GM20431 (cell line): ENCODE measurements around the gene DAND5.

Source experiments
- in situ Hi-C: fragments of 300-500 bp; cut with MseI, MboI; formaldehyde crosslinking; loops from one replicate; pipeline ENCODE4 v1.15.0; 2020; ENCODE audit warnings: low sequenced_read_pairs; ENCODE audit not compliant: unreplicated experiment

DAND5 gene

DNA sequence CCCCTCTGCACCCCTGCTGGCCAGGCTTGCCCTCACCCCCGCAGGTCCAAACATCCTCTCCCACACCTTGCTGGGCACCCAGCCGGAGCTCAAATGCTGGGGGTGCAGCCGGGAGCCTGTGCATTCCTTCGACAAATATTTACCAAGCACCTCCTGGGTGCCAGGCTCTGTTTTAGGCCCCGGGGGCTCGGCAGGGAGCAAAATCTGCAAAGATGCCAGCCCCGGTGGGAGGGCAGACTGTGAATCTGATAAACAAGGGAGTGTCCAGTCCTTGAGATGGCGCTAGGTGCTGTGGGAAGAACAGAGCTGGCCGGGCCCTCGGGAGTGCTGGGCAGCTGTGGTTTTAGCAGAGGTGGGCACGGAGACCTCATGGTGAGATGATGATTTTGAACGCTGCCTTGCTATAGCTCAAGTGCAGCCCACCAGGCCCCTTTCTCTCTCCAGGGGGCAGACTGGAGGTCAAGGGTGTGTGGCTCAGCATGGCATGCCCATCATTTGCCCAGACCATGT lies 36.5 kb downstream of the DAND5 start:
- in situ Hi-C loops: no loop called here

DNA sequence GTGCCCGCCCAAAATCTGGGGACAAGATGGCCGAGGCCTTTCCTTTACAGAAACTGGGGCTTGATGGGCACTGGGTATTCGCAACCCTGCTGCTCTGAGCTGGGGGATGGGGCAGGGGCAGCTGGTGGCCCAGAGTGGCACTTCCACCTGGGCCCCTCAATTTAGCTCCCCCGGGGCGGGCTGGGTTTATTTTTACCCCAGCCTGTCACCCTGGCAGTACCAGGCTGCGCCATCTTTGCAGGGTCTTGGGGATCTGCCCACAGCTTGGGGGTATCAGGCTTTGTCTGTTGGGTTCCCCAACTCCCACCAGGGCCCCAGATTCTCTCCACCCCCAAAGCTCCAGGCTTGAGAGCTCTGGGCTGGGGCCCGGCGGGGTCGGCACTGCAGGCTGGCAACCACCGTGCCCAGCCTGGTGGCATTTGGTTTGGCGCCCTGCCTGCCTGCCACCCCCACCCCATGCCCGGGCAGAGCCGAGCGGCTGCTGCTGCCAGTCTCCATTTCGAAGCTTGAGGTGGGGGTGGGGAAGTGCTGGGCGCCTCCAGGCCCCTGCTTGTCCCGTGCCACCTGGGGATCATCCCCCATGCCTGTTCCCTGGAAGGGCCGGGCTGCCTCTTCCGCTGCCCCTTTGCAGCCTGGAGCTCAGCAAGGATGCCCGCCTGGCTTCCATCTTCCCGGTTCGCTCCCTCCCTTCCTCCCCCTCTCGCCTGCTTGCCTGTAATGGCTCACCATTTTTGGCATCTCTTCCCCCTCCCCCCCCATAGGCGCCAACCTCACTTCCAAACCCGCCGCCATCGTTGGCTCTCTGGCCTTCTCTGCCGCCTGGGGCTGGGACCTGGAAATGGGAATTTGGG lies 37.3 kb downstream of the DAND5 start:
- in situ Hi-C loops: no loop called here

DNA sequence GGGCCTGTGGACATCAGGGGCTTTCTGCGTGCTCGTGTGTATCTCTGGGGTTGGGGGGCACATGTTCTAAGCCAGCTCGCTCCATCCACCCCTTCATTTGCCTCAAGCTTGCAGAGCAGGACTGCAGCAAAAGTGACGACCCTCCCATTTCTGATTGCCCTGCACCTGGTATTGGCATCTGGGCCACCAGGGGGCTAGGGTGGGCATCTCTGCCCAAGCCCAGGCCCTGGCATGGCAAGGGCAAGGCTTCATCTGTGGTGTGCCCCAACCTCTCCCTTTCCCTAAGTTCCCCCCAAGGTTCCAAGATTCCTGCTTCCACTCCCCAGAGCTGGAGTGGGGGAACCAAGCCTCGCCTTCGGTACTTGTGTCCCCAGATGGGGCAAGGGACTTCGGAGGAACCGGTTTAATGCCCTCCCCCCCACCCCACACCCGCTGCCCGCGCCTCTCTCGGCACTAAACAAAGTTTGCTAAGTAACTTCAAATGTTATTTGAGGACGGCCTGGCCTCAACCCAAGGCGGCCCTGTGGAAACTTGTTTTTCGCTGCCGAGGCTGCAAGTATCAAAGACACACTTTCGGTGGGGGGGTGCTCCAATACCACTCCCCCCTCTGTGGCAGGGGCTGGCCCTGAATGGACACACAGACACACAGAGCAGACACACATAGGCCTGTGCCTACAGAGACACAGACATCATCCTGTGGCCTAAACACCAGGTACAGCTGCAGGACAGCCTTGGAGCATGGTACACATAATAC lies 38.1 kb downstream of the DAND5 start:
- in situ Hi-C loops: no loop called here

DNA sequence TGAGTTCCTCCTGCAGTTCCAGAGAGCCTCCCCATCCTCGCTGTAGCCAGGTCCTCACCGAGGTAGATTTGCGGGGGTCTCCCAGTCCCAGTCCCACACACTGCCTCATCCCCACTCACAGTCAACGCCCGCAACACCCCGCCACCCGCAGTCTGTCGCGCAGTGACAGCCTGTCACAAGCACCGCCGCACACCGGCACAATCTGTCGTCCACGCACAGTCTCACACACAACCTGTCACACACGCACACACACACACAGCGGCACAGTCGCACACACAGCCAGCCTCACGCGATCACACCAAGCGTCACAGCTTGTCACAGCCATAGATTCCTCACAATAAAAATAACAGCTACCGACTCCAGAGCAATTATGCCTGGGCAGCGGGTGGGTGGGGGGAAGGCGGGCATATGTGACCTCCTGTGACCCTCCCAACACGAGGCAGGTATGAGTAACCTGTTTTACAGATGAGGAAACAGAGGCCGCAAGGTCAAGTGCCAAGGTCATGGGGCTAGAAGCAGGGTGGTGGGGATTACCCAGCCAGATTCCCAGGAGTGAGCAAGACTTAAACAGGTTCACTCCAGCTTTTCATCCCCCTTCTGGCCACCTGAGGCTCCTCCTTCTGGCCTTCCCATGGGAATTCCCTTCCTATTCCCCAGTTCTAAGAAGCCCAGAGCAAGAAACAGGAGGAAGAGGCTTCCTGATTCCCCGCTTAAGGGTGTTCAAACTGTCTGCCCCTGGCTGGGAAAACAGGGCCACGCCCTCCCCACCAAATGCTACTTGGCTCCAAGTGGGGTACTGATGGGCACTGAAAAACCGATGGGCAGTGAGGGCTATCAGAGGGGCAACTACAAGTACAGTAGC lies 39.8 kb downstream of the DAND5 start:
- in situ Hi-C loops: no loop called here

GRCh38 chr19:13010038-13010991 lies 40.9 kb downstream of the DAND5 start:
- in situ Hi-C loops: no loop called here

GRCh38 chr19:13010992-13011652 lies 41.7 kb downstream of the DAND5 start:
- in situ Hi-C loops: no loop called here

GRCh38 chr19:13011653-13012389 lies 42.4 kb downstream of the DAND5 start:
- in situ Hi-C loops: no loop called here

- in situ Hi-C loops: no loop called here
These were observed 43.0 kb downstream of the DAND5 start for GRCh38 chr19:13012390-13012689.

GRCh38 chr19:13012690-13013608 lies 43.6 kb downstream of the DAND5 start:
- in situ Hi-C loops: no loop called here

GRCh38 chr19:13013649-13014048 lies 44.3 kb downstream of the DAND5 start:
- in situ Hi-C loops: no loop called here

DNA sequence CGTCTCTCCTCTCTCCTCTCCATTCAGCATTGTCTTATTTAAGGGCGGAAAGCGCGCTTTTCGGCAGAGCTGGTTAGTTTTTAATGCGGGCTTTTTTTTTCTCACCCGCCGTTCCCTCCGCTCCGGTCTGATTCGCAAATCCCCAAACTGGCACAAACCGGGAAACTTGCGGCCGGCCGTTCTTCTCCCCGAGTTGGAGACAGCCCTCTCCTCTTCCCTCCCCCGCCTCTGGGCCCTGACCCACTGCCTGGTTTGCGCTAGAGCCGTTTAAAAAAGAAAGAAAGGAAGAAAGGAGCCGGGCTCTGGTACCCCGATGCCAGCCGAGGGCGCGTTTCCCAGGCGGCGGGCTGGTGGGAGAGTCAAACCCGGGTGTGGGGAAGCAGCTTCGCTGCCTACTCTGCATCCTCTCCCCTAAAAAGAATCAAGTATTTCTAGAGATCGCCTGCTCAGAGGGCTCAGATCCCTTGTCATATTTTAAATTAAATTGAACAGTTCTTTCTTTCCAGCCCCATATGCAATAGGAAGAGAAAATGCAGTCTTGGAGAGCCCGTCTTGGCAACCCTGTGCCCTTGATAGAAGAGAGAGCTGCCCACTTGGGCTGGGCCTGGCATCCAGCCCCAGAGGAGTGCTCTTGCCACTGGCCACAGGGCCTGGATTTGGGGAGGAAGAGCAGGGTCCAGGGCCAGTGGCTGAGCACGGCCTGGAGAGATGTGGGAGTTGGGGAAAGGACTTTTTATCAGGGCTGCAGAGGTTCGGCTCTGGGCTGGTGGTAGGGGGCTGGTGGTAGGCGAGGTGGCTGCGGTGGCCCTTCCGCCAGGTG lies 44.9 kb downstream of the DAND5 start:
- in situ Hi-C loops: no loop called here

DNA sequence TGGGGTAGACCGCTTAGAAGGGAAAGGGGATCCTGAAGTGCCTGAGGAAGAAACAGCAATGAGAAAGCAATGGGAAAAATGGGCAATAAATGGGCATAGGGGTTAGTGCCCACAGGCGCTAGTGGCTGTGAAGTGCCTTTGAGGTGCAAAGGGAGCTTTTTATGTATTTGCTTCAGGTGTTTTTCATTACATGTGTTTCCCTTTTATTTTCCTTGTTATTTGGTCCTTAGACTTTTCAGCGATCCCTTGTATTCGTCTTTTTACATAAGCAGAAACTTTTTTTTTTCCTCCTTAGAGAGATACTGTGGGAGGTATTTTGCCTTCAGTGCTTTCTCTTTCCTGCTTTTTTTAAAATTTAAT lies 45.5 kb downstream of the DAND5 start:
- in situ Hi-C loops: no loop called here

DNA sequence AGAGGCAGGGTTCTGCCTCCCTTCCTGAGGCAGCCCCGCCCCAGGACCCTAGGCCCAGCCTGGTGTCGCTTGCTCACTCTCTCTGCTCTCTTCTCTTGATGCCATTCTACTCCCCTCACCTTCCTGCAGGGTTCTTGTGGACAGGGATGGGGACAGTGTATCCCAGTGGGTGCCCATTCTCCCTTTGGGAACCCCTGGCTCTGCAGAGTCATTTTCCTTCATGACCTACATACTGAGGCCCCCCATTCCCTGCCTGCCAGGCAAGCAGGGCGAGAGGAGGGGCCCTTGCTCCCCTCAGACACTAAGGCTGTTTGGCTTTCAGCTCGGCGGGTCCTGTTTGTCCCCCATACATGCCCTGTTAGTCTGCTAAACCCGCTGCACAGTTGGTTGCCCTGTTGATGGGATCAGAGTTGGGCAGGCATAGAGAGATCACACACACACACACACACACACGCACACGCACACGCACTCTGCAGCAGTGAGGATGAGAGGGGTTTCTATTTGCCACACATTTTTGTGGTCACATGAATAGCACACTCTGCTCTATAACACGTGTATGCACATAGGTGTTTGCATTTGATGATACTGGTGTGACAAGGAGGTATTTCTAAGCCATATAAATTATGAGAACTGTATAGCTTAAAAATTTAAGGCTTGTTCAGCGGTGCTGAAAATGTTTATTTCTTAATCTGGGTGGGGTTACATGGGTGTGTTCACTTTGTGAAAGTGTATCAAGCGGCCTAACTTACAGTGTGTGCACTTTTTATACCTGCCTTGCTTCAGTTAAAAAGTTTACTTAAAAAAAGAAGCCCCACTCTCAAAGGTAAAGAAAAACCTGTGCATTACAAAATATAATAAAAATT lies 46.2 kb downstream of the DAND5 start:
- in situ Hi-C loops: no loop called here

GRCh38 chr19:13016245-13016627 lies 46.9 kb downstream of the DAND5 start:
- in situ Hi-C loops: no loop called here

DNA sequence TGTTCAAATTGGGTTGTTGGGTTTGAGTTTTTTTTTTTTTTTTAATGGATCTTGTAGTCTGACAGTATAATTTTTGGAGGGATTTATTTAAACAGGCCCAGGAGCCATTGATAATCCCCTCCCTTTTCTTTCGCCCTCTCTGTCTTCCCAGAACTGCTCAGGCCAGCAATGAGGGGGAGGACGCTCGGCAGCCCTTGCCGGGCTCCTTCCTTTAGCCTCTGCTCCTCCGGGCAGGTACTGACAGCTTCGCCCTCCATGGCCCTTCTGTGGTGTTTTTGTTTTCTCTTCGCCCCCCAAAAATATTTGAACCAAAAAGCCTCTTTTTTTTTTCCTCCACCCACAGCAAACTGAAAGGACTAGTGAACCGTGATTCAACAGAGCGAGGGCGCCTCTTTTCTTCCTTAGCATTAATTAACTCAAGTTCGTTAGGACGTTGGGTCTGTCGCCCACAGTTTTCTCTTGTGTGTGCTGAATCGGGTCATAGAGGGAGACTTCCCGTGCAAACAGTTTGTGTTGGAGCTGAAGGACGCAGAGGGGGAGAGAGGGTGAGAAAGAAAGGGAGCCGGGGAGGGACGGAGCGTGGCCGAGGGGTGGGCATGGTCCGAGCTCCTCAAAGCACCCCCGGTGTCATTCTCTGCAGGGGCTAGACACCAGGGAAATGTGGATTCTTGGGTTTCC lies 47.4 kb downstream of the DAND5 start:
- in situ Hi-C loops: no loop called here
